ENCODE results near the gene CES2. TPM values are rescaled to one million over a fixed set of nuclear protein-coding genes. Genes with fewer than 3 reads are reported as not detected.
A peak's percentile ranks its signal among the peaks of the same experiment; 100 is the strongest.

The CES2 gene
- total and polyA plus RNA-seq, 7 donors = 21.8 to 163 (median 25.5) TPM

DNA sequence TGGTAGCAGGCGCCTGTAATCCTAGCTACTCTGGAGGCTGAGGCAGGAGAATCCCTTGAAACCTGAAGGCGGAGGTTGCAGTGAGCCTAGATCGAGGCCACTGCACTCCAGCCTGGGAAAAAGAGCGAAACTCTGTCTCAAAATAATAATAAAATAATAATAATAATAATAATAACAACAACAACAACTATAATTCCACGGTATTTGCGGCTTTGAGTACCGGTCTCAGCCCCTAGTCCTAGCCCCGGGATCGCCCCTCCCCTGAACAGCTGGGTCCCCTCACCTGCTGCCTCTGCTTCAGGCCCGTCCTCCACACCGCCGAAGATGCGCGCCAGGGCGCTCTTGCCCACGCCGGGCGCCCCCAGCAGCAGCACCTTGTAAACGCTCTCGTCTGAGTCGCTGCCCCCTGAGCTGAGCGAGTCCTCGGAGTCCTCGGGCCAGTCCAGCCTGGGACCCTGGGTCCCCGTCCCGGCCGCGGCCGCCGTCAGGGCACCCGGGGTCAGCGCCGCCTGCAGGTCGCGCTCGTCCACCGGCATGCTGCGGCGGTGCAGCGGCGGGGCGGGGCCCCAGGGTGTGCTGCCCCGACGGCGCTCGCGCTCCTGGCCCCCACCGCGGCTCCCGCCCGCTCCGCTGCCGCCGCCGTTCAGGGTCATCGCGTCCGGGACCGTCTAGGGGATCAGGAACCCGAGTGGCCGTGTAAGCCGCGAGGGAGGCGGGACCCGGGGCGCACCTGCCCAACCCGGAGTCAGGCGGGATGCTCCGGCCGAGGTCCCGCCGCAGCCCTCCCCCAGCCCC lies 10.6 kb upstream of the CES2 start:
- H3K4me3 ChIP-seq = peak overlapping the region; percentile 51 to 85 (median 58)
- H3K27me3 ChIP-seq = no peaks in the 10 kb centered on the region
- peaks cover 0 to 64% (median 51%) of the 10 kb centered on the region in 4 donors for H3K4me1 ChIP-seq
- intact Hi-C loops (cut with DNase I) = loop anchor here (1.0 kb wide), 1 partner anchor 26 kb away; no protein-coding TSS in a partner anchor
- TF ChIP-seq POLR2AphosphoS5 (IDR thresholded peaks at IDR 0.05) = no peak
- TF ChIP-seq, protein P1, sequence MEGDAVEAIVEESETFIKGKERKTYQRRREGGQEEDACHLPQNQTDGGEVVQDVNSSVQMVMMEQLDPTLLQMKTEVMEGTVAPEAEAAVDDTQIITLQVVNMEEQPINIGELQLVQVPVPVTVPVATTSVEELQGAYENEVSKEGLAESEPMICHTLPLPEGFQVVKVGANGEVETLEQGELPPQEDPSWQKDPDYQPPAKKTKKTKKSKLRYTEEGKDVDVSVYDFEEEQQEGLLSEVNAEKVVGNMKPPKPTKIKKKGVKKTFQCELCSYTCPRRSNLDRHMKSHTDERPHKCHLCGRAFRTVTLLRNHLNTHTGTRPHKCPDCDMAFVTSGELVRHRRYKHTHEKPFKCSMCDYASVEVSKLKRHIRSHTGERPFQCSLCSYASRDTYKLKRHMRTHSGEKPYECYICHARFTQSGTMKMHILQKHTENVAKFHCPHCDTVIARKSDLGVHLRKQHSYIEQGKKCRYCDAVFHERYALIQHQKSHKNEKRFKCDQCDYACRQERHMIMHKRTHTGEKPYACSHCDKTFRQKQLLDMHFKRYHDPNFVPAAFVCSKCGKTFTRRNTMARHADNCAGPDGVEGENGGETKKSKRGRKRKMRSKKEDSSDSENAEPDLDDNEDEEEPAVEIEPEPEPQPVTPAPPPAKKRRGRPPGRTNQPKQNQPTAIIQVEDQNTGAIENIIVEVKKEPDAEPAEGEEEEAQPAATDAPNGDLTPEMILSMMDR (IDR thresholded peaks at IDR 0.05) = peak in 3 of 4 experiments; percentile 13 to 42 (median 25)
- H3K9me3 ChIP-seq = no peaks in the 10 kb centered on the region
- no peak for DNase-seq
- peak overlapping the region; percentile 81 to 96 (median 90) for H3K27ac ChIP-seq
- H3K36me3 ChIP-seq = peaks cover 0 to 11% (median 7%) of the 10 kb centered on the region in 4 donors
- 4 to 8% methylated on average over 72 of the region's 72 CpGs for WGBS, 2 donors

DNA sequence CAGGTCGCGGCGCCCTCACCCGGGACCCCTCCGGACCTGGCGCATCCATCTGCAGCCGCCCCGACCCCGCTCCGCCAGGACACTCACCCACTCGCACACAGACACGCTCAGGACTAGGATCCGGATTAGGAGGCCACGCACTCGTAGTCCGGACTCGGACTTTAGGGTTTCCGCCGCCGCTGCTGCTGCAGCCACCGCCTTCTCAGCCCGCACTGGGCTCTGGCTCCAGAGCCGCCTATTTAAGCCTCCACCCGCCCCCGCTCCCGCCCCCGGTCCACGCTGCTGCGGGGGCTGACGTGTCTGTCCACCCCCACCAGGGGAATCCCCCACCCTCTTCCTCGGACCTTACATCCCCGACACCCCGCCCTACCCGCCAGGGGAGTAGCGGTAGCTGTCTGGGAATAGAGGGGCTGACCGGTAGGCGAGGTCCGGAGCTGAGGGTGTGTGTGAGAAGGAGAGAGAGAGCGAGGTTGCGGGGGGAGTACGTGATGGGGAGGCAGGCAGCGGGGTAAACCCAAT lies 9.9 kb upstream of the CES2 start, which contains the start of gene RRAD:
TSS of gene RRAD (minus strand) at position 214 of the 519 bp plus-strand sequence. CDS start 356 bp downstream, outside the sequence.
- peak; percentile 77 for DNase-seq
- no peaks in the 10 kb centered on the region for H3K9me3 ChIP-seq
- 7 to 9% methylated on average over 42 of the region's 42 CpGs for WGBS, 2 donors
- H3K4me3 ChIP-seq = peak within 1 kb of the TSS; percentile 51 to 85 (median 58)
- intact Hi-C loops (cut with DNase I) = loop anchor here (1.0 kb wide), 1 partner anchor 27 kb away; no protein-coding TSS in a partner anchor
- peak within 1 kb of the TSS; percentile 81 to 96 (median 90) for H3K27ac ChIP-seq
- H3K27me3 ChIP-seq = no peaks in the 10 kb centered on the region
- H3K4me1 ChIP-seq = peaks cover 0 to 58% (median 48%) of the 10 kb centered on the region in 4 donors
- TF ChIP-seq, protein P1 (IDR thresholded peaks at IDR 0.05) = peak in 1 of 4 experiments; percentile 17
- TF ChIP-seq POLR2AphosphoS5 (IDR thresholded peaks at IDR 0.05) = peak in 3 of 4 donors; percentile 77 to 84 (median 84)
- peak in 1 of 2 donors; percentile 30 for TF ChIP-seq POLR2A (IDR thresholded peaks at IDR 0.05)
- TF ChIP-seq EP300 (IDR thresholded peaks at IDR 0.05) = no peak
- H3K36me3 ChIP-seq = peaks cover 0 to 11% (median 7%) of the 10 kb centered on the region in 4 donors

DNA sequence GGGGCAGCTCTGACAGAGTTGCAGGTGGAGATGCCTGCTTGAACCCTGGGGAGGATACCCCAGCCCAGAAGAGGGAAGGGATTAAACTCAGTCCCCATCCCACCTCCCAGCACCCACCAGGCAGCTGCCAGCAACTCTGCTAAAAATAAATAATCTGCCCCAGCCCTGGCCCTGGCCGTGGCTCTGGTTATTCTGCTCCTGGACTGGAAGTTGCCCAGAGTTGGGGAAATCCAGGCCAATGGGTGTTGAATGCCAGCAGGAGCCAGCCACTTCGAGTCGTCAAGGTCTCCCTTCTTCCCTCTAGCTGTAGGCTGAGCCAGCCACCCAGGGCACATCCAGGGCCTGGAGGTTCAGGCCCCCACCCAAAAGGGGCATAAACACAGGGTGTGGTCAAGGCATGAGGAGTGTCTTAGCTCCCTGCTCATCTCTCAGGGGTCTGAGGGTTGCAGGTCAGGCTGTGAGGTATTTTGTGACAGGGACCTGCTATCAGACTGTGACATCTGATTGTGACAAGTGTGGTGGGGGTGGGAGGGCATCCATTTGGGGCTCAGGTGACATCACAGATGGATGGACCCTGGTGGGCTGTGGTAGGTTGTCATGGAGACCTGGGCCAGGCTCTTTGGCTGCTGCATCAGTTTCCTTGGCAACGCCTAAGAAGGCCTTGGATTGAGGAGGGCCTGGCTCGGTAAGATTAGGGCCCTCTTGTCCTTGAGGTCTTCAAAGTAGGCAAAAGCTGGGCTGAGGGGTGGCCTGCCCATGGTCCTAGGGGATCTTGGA lies 9.0 kb upstream of the CES2 start:
- Histone ChIP-seq H3K4me3 (peak overlapping the region in 1 of 4 donors; percentile 85), H3K27me3 (no peaks in the 10 kb centered on the region), H3K36me3 (peaks cover 0 to 8% (median 6%) of the 10 kb centered on the region in 4 donors), H3K9me3 (no peaks in the 10 kb centered on the region), H3K4me1 (peaks cover 0 to 52% (median 48%) of the 10 kb centered on the region in 4 donors), H3K27ac (peak overlapping the region; percentile 81 to 96 (median 90))
- WGBS, 2 donors = 76 to 77% methylated on average over 5 of the region's 5 CpGs
- DNase-seq = peak; percentile 77
- no peak for TF ChIP-seq POLR2A (IDR thresholded peaks at IDR 0.05)
- TF ChIP-seq EP300 (IDR thresholded peaks at IDR 0.05) = no peak
- TF ChIP-seq, protein P1 (IDR thresholded peaks at IDR 0.05) = no peak
- no peak for TF ChIP-seq POLR2AphosphoS5 (IDR thresholded peaks at IDR 0.05)
- intact Hi-C loops (cut with DNase I) = no loop called here

DNA sequence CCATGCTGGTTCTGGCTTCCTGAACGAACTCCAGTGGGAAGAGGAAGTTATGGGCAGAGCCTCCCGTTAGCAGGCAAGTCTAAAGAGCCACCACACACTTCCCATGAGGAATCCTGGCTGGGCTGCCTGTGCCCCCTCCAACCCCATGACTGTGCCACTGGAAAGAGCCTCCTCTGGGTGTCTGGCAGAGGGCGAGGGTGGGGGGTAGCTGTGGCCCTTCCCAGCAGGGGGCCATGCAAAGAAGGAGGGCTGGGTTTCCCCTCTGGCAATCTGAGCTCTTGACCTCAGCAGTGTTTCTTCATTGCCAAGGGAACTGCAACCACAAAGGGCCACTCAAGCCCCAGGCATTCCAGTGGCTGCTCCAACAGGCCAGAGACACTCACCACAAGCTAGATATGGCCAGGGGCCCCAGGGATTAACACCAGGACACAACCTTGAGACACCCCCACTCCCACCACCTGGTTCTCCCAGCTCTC lies 8.3 kb upstream of the CES2 start:
- H3K36me3 ChIP-seq = peaks cover 0 to 6% (median under 1%) of the 10 kb centered on the region in 4 donors
- no peak overlapping the region for H3K4me3 ChIP-seq
- TF ChIP-seq POLR2AphosphoS5 (IDR thresholded peaks at IDR 0.05) = no peak
- TF ChIP-seq EP300 (IDR thresholded peaks at IDR 0.05) = no peak
- no peak for TF ChIP-seq POLR2A (IDR thresholded peaks at IDR 0.05)
- TF ChIP-seq, protein P1 (IDR thresholded peaks at IDR 0.05) = no peak
- intact Hi-C loops (cut with DNase I) = no loop called here
- peaks cover 0 to 52% (median 48%) of the 10 kb centered on the region in 4 donors for H3K4me1 ChIP-seq
- 61 to 72% methylated on average over 3 of the region's 3 CpGs for WGBS, 2 donors
- DNase-seq = no peak
- peak overlapping the region; percentile 81 to 96 (median 90) for H3K27ac ChIP-seq
- H3K27me3 ChIP-seq = no peaks in the 10 kb centered on the region
- no peaks in the 10 kb centered on the region for H3K9me3 ChIP-seq

Measured in sigmoid colon (tissue), 7 donors.